BLaER1 treated with 17β-estradiol and CSF1 and Interleukin-3, amounts not matched to agents 10 nM and 100 nM (cell line): Measurements from ENCODE around the gene RAP1GDS1.
"Not testable (repeated sequence)": the region's sequence is repeated elsewhere in the genome, so short reads cannot be mapped to it uniquely, and the experiment has no call there.

Source experiments
- H3K27ac ChIP-seq, 11 experiments: shearing (Covaris generic); formaldehyde crosslinking; 2 replicates each; pipeline ENCODE4 v1.8.1; 2022
- H3K27me3 ChIP-seq, 11 experiments: shearing (Covaris generic); formaldehyde crosslinking; 2 replicates each; pipeline ENCODE4 v1.8.1; 2022
- H3K36me3 ChIP-seq, 11 experiments: shearing (Covaris generic); formaldehyde crosslinking; 2 replicates each; pipeline ENCODE4 v1.8.1; 2022
- H3K4me1 ChIP-seq, 10 experiments: shearing (Covaris generic); formaldehyde crosslinking; 2 replicates each; pipeline ENCODE4 v1.8.1; 2022
- H3K4me2 ChIP-seq, 11 experiments: shearing (Covaris generic); formaldehyde crosslinking; 2 replicates each; pipeline ENCODE4 v1.8.1; 2022
- H3K4me3 ChIP-seq, 10 experiments: shearing (Covaris generic); formaldehyde crosslinking; 2 replicates each; pipeline ENCODE4 v1.8.1; 2022
- H3K9ac ChIP-seq, 11 experiments: shearing (Covaris generic); formaldehyde crosslinking; 2 replicates each; pipeline ENCODE4 v1.8.1; 2022
- H3K9me3 ChIP-seq, 11 experiments: shearing (Covaris generic); formaldehyde crosslinking; replicated peaks in 1 of 11; 2 replicates each; pipeline ENCODE4 v1.8.1; 2022
- H4K20me1 ChIP-seq, 11 experiments: shearing (Covaris generic); formaldehyde crosslinking; 2 replicates each; pipeline ENCODE4 v1.8.1; 2022
- Cebpa-rat ChIP-seq, 11 experiments: shearing (Covaris generic); IDR thresholded peaks; 2 replicates each; pipeline ENCODE4 v1.8.1; 2022

The RAP1GDS1 gene

DNA sequence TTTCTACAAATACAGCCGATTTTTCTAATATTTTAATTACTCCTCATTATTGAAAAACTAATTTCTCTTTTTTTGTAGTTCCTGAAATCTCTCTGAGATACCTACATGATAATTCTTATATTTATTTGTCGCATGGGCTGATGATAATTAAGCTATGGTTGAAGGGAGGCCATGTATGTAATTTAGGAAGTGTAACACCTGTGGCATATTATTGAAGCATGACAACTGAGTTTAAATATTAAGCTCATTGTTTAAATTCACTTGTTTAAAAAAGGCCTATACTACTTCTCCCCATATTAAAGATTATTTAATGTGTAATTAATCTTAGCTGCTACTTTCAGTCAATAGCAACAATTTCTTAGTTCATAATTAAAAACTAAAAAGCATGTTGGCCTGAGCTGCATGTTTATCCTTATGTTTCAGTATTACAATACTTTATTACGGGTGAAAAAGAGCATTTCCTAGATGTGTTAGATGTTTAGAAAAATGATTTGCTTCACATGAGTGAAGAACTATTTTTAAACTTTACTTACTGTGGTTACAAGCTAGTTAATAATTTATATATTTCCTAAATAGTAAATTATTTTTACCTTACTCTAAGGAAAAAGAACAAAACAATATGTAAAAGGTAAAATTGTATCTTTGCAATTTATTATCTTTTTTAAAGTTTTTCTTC is 122.4 kb downstream of the RAP1GDS1 start:
- H3K9ac ChIP-seq, result no peak overlapping the region
- H3K9me3 ChIP-seq, result no peaks in the 10 kb centered on the region
- H3K27me3 ChIP-seq, result no peaks in the 10 kb centered on the region
- H3K4me2 ChIP-seq, result no peak overlapping the region
- H3K4me1 ChIP-seq, result peaks cover 0 to 6% (median 0%) of the 10 kb centered on the region in 10 experiments; a peak in 1 of 20 replicates
- no peak overlapping the region for H3K27ac ChIP-seq
- no peaks in the 10 kb centered on the region for H4K20me1 ChIP-seq
- no peak overlapping the region for H3K4me3 ChIP-seq
- TF ChIP-seq Cebpa-rat (IDR thresholded peaks at IDR 0.05), result no peak
- peaks cover 0 to 39% (median 5%) of the 10 kb centered on the region in 11 experiments; a peak in 7 of 22 replicates for H3K36me3 ChIP-seq

DNA sequence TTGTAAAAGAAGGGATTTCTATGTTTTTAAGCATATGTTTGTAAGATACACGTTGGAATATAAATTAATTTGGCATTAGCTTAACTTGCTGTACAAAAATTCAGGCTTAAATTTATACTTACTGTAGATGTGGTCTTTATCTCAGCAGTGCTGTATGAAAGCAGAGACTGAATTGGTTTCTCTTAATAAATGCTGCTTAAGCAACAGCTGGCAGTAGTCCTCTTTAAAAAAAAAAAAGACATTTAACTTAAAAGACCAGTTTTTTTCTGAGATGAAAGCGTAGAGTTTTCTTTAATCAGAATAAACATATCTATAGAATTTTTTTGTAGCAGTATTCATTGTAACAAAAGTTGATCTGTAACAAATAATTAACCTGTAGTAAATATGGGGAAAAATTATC is 124.6 kb downstream of the RAP1GDS1 start:
- no peak overlapping the region for H3K27ac ChIP-seq
- no peak overlapping the region for H3K4me2 ChIP-seq
- TF ChIP-seq Cebpa-rat (IDR thresholded peaks at IDR 0.05), result no peak
- no peaks in the 10 kb centered on the region for H4K20me1 ChIP-seq
- H3K36me3 ChIP-seq, result peaks cover 0 to 41% (median 7%) of the 10 kb centered on the region in 11 experiments; a peak in 7 of 22 replicates
- H3K4me1 ChIP-seq, result peaks cover 0 to 4% (median 0%) of the 10 kb centered on the region in 10 experiments; a peak in 1 of 20 replicates
- H3K9ac ChIP-seq, result no peak overlapping the region
- no peaks in the 10 kb centered on the region for H3K27me3 ChIP-seq
- no peaks in the 10 kb centered on the region for H3K9me3 ChIP-seq
- H3K4me3 ChIP-seq, result no peak overlapping the region

DNA sequence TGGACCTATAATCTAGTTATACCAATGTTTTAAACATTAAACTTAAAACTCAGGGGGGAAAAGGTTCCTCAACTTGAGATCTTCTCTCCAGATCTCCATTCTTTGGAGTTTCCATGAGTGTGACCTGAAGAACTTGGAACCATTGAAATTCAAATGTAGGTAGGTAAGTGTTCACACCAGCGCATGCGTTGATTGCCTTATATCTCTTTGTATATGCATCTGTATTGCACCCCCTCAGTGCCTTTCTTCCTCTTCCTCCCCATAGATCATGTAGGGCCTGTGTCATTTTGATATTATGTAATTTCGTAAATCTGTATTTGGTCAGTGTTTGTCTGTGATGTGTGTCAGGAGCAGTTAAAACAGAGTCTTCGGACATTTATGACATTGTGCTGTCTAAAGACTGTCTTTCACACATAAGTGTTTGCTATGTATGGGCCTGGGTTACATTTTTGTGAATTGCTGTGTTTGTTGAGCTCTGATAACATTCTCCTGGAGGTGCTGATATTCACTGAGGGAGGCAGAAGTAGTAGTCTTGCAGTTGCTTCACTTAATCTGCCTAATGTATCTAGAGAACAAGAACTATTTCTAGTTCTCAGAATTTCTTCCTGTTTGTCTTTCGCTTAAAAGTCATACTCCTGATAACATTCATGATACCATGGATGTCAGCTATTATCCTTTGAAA is 126.3 kb downstream of the RAP1GDS1 start:
- no peak overlapping the region for H3K4me3 ChIP-seq
- H4K20me1 ChIP-seq, result no peaks in the 10 kb centered on the region
- no peaks in the 10 kb centered on the region for H3K27me3 ChIP-seq
- peaks cover 0 to 4% (median 0%) of the 10 kb centered on the region in 10 experiments; a peak in 1 of 20 replicates for H3K4me1 ChIP-seq
- H3K36me3 ChIP-seq, result peaks cover 3 to 45% (median 8%) of the 10 kb centered on the region in 11 experiments; a peak in 15 of 22 replicates
- no peak overlapping the region for H3K9ac ChIP-seq
- H3K9me3 ChIP-seq, result no peaks in the 10 kb centered on the region
- H3K27ac ChIP-seq, result no peak overlapping the region
- H3K4me2 ChIP-seq, result no peak overlapping the region
- TF ChIP-seq Cebpa-rat (IDR thresholded peaks at IDR 0.05), result no peak

DNA sequence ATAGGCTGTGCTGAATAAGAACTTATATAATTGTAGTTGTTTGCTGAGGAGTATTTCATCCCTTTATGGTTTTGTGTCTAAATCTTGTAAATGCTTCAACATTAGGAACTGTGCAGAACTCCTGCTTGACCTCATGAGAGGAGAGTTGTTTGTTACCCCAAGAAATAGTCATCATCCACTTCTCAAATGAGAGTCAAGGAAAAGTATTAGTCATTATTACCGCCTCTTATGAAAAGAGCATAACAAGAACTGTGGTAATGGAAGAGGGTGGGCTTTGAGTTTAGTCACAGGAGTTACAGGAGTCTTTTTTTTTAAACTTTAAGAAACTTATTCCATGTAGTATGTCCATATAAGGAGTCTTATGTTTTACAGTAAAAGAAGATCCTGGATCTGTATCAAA is 132.9 kb downstream of the RAP1GDS1 start:
- Histone ChIP-seq H4K20me1 (no peaks in the 10 kb centered on the region), H3K4me1 (no peaks in the 10 kb centered on the region), H3K27me3 (no peaks in the 10 kb centered on the region), H3K9me3 (no peaks in the 10 kb centered on the region; a peak in 1 of 22 replicates), H3K27ac (no peak overlapping the region), H3K4me2 (no peak overlapping the region), H3K9ac (no peak overlapping the region), H3K36me3 (peaks cover 0 to 63% (median 22%) of the 10 kb centered on the region in 11 experiments; a peak in 17 of 22 replicates), H3K4me3 (no peak overlapping the region)
- no peak for TF ChIP-seq Cebpa-rat (IDR thresholded peaks at IDR 0.05)

DNA sequence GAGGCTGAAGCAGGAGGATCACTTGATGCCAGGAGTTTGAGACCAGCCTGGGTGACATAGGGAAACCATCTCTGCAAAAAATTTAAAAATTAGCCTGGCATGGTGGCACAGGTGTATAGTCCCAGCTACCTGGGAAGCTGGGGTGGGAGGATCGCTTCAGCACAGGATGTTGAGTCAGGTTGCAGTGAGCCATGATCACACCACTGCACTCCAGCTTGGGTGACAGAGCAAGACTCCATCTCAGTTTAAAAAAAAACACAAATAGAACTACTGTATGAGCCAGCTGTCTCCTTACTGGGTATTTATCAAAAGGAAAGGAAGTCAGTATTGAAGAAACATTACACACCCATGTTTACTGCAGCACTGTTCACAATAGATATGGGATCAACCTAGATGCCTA is 138.7 kb downstream of the RAP1GDS1 start:
- no peak for TF ChIP-seq Cebpa-rat (IDR thresholded peaks at IDR 0.05)
- H3K4me3 ChIP-seq, result no peak overlapping the region
- peaks cover 0 to 25% (median 11%) of the 10 kb centered on the region in 11 experiments; a peak in 12 of 22 replicates for H3K36me3 ChIP-seq
- no peaks in the 10 kb centered on the region for H4K20me1 ChIP-seq
- H3K9ac ChIP-seq, result no peak overlapping the region
- H3K9me3 ChIP-seq, result no peaks in the 10 kb centered on the region; a peak in 1 of 22 replicates
- no peaks in the 10 kb centered on the region for H3K27me3 ChIP-seq
- no peaks in the 10 kb centered on the region for H3K4me1 ChIP-seq
- no peak overlapping the region for H3K4me2 ChIP-seq
- H3K27ac ChIP-seq, result no peak overlapping the region

DNA sequence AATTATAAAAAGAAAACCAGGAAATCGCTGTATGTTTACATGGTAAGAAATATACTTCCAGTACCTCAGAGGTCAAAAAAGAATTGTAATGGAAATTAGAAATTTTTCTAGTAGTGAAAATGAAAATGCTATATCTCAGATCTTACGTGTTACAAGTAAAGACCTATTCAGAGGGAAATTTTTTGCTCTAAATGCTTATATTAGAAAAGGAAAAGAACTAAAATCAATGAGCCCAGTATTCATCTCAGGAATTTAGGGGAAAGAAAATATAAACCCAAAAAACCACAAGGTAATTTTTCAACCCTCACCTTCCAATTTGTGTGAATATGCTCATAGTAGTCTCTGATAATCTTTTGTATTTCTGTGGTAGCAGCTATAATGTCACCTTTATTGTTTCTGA is 145.6 kb downstream of the RAP1GDS1 start:
- Histone ChIP-seq H3K9me3 (peaks cover 3 to 11% (median 7%) of the 10 kb centered on the region in 11 experiments; a peak in 17 of 22 replicates), H3K4me2 (no peak overlapping the region), H3K27ac (no peak overlapping the region), H3K9ac (no peak overlapping the region), H4K20me1 (no peaks in the 10 kb centered on the region), H3K36me3 (peaks cover 10 to 44% (median 27%) of the 10 kb centered on the region in 11 experiments; a peak in 18 of 22 replicates), H3K4me1 (no peaks in the 10 kb centered on the region), H3K27me3 (no peaks in the 10 kb centered on the region), H3K4me3 (no peak overlapping the region)
- TF ChIP-seq Cebpa-rat (IDR thresholded peaks at IDR 0.05), result no peak

DNA sequence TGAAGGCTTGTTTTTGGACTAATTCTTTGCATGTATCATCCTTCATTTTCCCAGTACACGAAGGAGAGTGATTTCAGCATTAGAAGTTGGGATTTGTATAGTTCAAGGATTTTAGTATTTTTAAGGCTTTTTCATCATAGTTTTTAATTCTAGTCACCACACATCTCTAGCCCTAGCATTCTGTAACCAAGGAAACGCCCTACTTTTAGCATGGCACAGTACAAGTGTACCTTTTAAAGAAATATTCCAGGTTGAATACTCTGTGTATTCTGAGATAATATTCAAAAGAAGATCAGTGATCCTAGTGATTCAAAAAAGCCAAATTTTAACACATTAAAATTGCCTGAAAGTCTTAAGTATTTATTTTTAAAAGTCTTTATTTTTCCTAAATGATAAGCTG is 150.5 kb downstream of the RAP1GDS1 start:
- Histone ChIP-seq H3K4me2 (no peak overlapping the region), H4K20me1 (no peaks in the 10 kb centered on the region), H3K9me3 (peaks cover 16 to 24% (median 19%) of the 10 kb centered on the region in 11 experiments), H3K4me1 (no peaks in the 10 kb centered on the region), H3K27me3 (no peaks in the 10 kb centered on the region), H3K27ac (no peak overlapping the region), H3K9ac (no peak overlapping the region), H3K4me3 (no peak overlapping the region), H3K36me3 (peaks cover 21 to 63% (median 48%) of the 10 kb centered on the region in 11 experiments)
- TF ChIP-seq Cebpa-rat (IDR thresholded peaks at IDR 0.05), result no peak

DNA sequence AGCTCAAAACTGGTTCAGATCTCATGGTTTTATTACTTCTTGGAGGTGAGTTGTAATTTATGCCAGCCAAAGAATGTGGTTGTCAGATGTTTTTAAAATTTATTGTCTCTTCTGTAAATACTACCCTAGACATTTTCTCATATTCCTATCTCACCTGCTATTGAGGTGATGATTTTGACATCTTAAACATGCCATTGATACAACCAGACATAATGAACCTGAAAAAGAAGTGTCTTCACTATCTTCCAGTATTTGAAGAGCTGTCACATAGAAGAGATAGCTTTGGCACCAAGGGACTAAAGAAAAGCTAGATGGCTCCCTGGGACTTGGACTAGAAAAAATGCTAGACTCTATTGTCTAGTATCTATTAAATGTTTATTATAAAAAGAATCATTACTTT is 155.7 kb downstream of the RAP1GDS1 start:
- Histone ChIP-seq H3K27ac (no peak overlapping the region), H3K4me2 (no peak overlapping the region), H3K36me3 (peaks cover 48 to 78% (median 65%) of the 10 kb centered on the region in 11 experiments), H3K9me3 (peaks cover 12 to 17% (median 12%) of the 10 kb centered on the region in 11 experiments), H3K4me3 (no peak overlapping the region), H3K9ac (no peak overlapping the region), H3K4me1 (no peaks in the 10 kb centered on the region), H3K27me3 (no peaks in the 10 kb centered on the region), H4K20me1 (no peaks in the 10 kb centered on the region)
- TF ChIP-seq Cebpa-rat (IDR thresholded peaks at IDR 0.05), result no peak

DNA sequence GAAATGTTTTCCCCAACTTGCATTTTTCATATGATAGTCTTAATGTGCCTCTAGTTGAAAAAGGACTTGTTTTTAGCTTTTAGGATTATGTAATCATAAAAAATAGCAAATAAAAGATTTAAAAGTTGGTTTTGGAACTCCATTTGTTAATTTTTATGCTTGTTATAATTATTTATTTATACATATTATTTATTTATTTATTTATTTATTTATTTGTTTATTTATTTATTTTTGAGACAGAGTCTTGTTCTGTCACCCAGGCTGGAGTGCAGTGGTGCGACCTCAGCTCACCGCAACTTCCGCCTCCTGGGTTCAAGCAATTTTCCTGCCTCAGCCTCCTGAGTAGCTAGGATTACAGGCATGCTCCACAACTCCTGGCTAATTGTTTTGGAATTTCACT is 159.0 kb downstream of the RAP1GDS1 start:
- H3K9me3 ChIP-seq, result peaks cover 13 to 29% (median 24%) of the 10 kb centered on the region in 11 experiments; a peak in 18 of 22 replicates
- not testable (repeated sequence) for H3K4me2 ChIP-seq, H3K9ac ChIP-seq, H3K4me3 ChIP-seq, H3K27me3 ChIP-seq, H4K20me1 ChIP-seq, H3K4me1 ChIP-seq, H3K27ac ChIP-seq
- peaks cover 69 to 95% (median 86%) of the 10 kb centered on the region in 11 experiments for H3K36me3 ChIP-seq
